Adrenal gland (tissue), 12 donors: ENCODE results near the gene ZEB1. TPM values are rescaled to one million over a fixed set of nuclear protein-coding genes. Genes with fewer than 3 reads are reported as not detected.

Experiments
- DNase-seq, 7 donors: peaks; one replicate each; pipeline ENCODE4 v3.0.0-alpha.2; 2019 to 2020
- H3K27ac ChIP-seq, 5 donors: fragments of 200-600 bp; sonication (generic) in 4 of 5; 1 replicate in 3 of 5; 2 replicates in 2 of 5; pipeline versions ENCODE4 v1.5.1 to v1.8.0; 2016 to 2020; ENCODE audit warnings: mild to moderate bottlenecking in 1 of 5
- H3K27me3 ChIP-seq: fragments of 200-600 bp; 2 replicates; pipeline ENCODE4 v1.8.0; 2021
- H3K36me3 ChIP-seq, 2 donors: fragments of 200-600 bp; replicated peaks in 1 of 2; 1 replicate in 1 of 2; 2 replicates in 1 of 2; pipeline versions ENCODE4 v1.5.1 to v1.8.0; 2018 to 2022
- H3K4me1 ChIP-seq, 2 donors: fragments of 200-600 bp; replicated peaks in 1 of 2; 1 replicate in 1 of 2; 2 replicates in 1 of 2; pipeline versions ENCODE4 v1.5.1 to v1.8.0; 2018 to 2021
- H3K4me3 ChIP-seq, 4 donors: fragments of 200-600 bp; sonication (generic) in 3 of 4; one replicate each; pipeline ENCODE4 v1.5.1; 2016 to 2018
- H3K9me3 ChIP-seq, 3 donors: fragments of 200-600 bp; sonication (generic) in 1 of 3; replicated peaks in 1 of 3; 1 replicate in 2 of 3; 2 replicates in 1 of 3; pipeline versions ENCODE4 v1.5.1 to v1.8.0; 2016 to 2021
- CTCF ChIP-seq, 6 experiments: fragments of 450-650 bp in 4 of 6; fragments of 200-600 bp in 2 of 6; sonication (generic) in 1 of 6; IDR thresholded peaks; 1 replicate in 5 of 6; 2 replicates in 1 of 6; pipeline versions ENCODE4 v1.5.1 to v1.8.0; 2016 to 2021; ENCODE audit warnings: antibody characterized with exemption in 6 of 6, mild to moderate bottlenecking in 2 of 6, moderate library complexity in 1 of 6
- POLR2A ChIP-seq, 2 donors: fragments of 450-650 bp; IDR thresholded peaks; one replicate each; pipeline ENCODE4 v1.6.1; 2017; ENCODE audit warnings: antibody characterized with exemption in 2 of 2, mild to moderate bottlenecking in 2 of 2, moderate library complexity in 1 of 2
- WGBS, 4 donors: extraction: QIAGEN DNeasy Blood & Tissue Kit in 2 of 4; methylation state at CpG; one replicate each; pipeline versions ENCODE4 v1.1.5 to v1.1.7; 2013 to 2017; 5-methylcytosine and 5-hydroxymethylcytosine counted together
- intact Hi-C, 2 donors: fragments of 100-400 bp; cut with DNase I; formaldehyde crosslinking; loops; one replicate each; pipeline versions ENCODE4 v1.14.1 to v1.15.0; 2022 to 2023
- polyA plus RNA-seq, 3 donors: library from polyadenylated mRNA; stranded (reverse); fragments of 200-250 nt in 2 of 3; fragments of 350-450 nt in 1 of 3; fragmentation: Illumina TruSeq in 1 of 3; extraction: RNeasy Lipid Tissue Mini Kit (QIAGEN cat#74804) in 1 of 3; gene quantifications; one replicate each; pipeline ENCODE4 v1.2.3, GENCODE V29; 2013 to 2014
- total RNA-seq, 9 donors: library from RNA; depleted of rRNA in 4 of 9; stranded (reverse); fragments of >200 nt in 4 of 9; fragments of 120-200 nt in 1 of 9; fragmentation: NEBNext Ultra II Directional in 1 of 9; extraction: Animal tissue kit (Norgen Biotek cat#: 25700) in 1 of 9; gene quantifications; one replicate each; pipeline versions ENCODE4 v1.1.0 to v1.2.4, GENCODE V29; 2013 to 2023
- donor health status: healthy with polysubstance abuse.
- donor health status: Bipolar disorder and iron deficiency.
- donor health status: DM: yes; HTN: yes; CAD: no.
- donor health status: DM: no; HTN: no; CAD: no.
- donor health status: DM: no; HTN: no; CAD: no.
- donor health status: DM: yes; HTN: yes; CAD: no.

The ZEB1 gene
- total and polyA plus RNA-seq, 12 donors = 7.3 to 34.9 (median 22.9) TPM

GRCh38 chr10:31456468-31456867 lies 137.5 kb downstream of the ZEB1 start:
- Histone ChIP-seq H3K36me3 (no peaks in the 10 kb centered on the region), H3K27me3 (no peaks in the 10 kb centered on the region), H3K4me1 (peaks cover 0 to under 1% of the 10 kb centered on the region in 2 donors), H3K4me3 (no peak overlapping the region), H3K27ac (no peak overlapping the region), H3K9me3 (no peaks in the 10 kb centered on the region)
- TF ChIP-seq CTCF (IDR thresholded peaks at IDR 0.05) = no peak
- TF ChIP-seq POLR2A (IDR thresholded peaks at IDR 0.05) = no peak
- no peak for DNase-seq
- intact Hi-C loops = no loop called here
- 65 to 86% (median 74%) methylated on average over 1 of the region's 1 CpG for WGBS, 4 donors

GRCh38 chr10:31457858-31458257 lies 138.8 kb downstream of the ZEB1 start:
- TF ChIP-seq CTCF (IDR thresholded peaks at IDR 0.05) = no peak
- TF ChIP-seq POLR2A (IDR thresholded peaks at IDR 0.05) = no peak
- peaks cover 0 to 10% of the 10 kb centered on the region in 2 donors for H3K4me1 ChIP-seq
- no peaks in the 10 kb centered on the region for H3K36me3 ChIP-seq
- H3K4me3 ChIP-seq = no peak overlapping the region
- intact Hi-C loops = no loop called here
- DNase-seq = no peak
- no peak overlapping the region for H3K27ac ChIP-seq
- WGBS, 4 donors = 89 to 100% (median 95%) methylated on average over 1 of the region's 1 CpG
- no peaks in the 10 kb centered on the region for H3K27me3 ChIP-seq
- no peaks in the 10 kb centered on the region for H3K9me3 ChIP-seq

DNA sequence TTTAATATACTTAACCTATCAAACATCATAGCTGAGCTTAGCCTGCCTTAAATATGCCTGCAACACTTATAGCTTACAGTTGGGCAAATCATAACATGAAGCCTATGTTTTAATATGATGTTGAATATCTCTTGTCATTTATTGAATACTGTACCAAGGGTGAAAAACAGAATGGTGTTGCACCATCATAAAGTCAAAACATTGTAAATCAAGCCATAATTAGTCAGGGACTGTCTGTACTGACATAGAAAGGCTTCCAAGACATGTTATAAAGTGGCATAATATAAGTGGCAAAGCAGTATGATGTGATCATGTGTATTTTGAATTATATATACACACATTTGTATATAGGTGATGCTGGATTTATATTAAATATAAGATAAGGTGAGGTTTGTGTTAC lies 140.0 kb downstream of the ZEB1 start:
- H3K27ac ChIP-seq = no peak overlapping the region

GRCh38 chr10:31460242-31460641 lies 141.2 kb downstream of the ZEB1 start:
- no peak overlapping the region for H3K27ac ChIP-seq
- no peak overlapping the region for H3K4me3 ChIP-seq
- TF ChIP-seq CTCF (IDR thresholded peaks at IDR 0.05) (no peak), POLR2A (IDR thresholded peaks at IDR 0.05) (no peak)
- H3K4me1 ChIP-seq = peaks cover 0 to 10% of the 10 kb centered on the region in 2 donors
- H3K36me3 ChIP-seq = no peaks in the 10 kb centered on the region
- WGBS, 4 donors = 90 to 97% (median 92%) methylated on average over 2 of the region's 2 CpGs
- no peaks in the 10 kb centered on the region for H3K27me3 ChIP-seq
- H3K9me3 ChIP-seq = peaks cover 0 to 19% (median 17%) of the 10 kb centered on the region in 3 donors
- no peak for DNase-seq
- intact Hi-C loops = no loop called here

More for the DNA sequence above, 140.0 kb downstream of the ZEB1 start:
- Histone ChIP-seq H3K36me3 (no peaks in the 10 kb centered on the region), H3K27me3 (no peaks in the 10 kb centered on the region), H3K9me3 (peaks cover 0 to 7% (median 7%) of the 10 kb centered on the region in 3 donors), H3K4me1 (peaks cover 0 to 10% of the 10 kb centered on the region in 2 donors), H3K4me3 (no peak overlapping the region)
- TF ChIP-seq POLR2A (IDR thresholded peaks at IDR 0.05) (no peak), CTCF (IDR thresholded peaks at IDR 0.05) (no peak)
- DNase-seq = no peak
- intact Hi-C loops = no loop called here
